MG63 (cell line): ENCODE data around the gene RPL27A. TPM values are rescaled to one million over a fixed set of nuclear protein-coding genes. Genes with fewer than 3 reads are reported as not detected.

Source experiments
- total RNA-seq: library from RNA; depleted of rRNA; stranded (reverse); fragments of >200 nt; shearing (Covaris generic); gene quantifications from 2 replicates; pipeline ENCODE4 v1.2.3, GENCODE V29; 2014; ENCODE audit warnings: low replicate concordance; rRNA removed

Gene RPL27A
- total RNA-seq, 1 experiment from 2014 or later = 1,350 TPM

Other genes starting within 250 kb of the RPL27A start
- 1.4 and 1.8 TPM in 2 replicates for gene STK33, start 88.6 kb upstream of the RPL27A start, total RNA-seq
- gene TRIM66, start 127 bp upstream of the RPL27A start, total RNA-seq = 0.74 and 1.4 TPM in 2 replicates
- 64.6 and 129 TPM in 2 replicates for gene AKIP1, start 228.4 kb downstream of the RPL27A start, total RNA-seq